OCI-LY3 (cell line): ENCODE measurements around the gene TUFT1.

Experiments
- H2AFZ ChIP-seq: fragments of 200-600, 300-600 bp; shearing (Covaris generic); 2 replicates; pipeline ENCODE4 v1.6.0; 2014; ENCODE audit warnings: antibody characterized with exemption, low read depth, low read length
- H3K27ac ChIP-seq: fragments of 200-600, 300-600 bp; sonication (generic); 2 replicates; pipeline ENCODE4 v1.5.1; 2014; ENCODE audit warnings: mild to moderate bottlenecking, low read length, moderate library complexity, mixed read lengths
- H3K27me3 ChIP-seq: fragments of 200-600, 300-600 bp; sonication (generic); 2 replicates; pipeline ENCODE4 v1.6.1; 2014; ENCODE audit warnings: low read depth, low read length, mixed read lengths
- H3K36me3 ChIP-seq: fragments of 200-600, 300-600 bp; sonication (generic); replicated peaks from 2 replicates; pipeline ENCODE3; 2014; ENCODE audit warnings: low read depth, low read length, mixed read lengths
- H3K4me1 ChIP-seq: fragments of 300-600, 200-600 bp; sonication (generic); 2 replicates; pipeline ENCODE4 v1.6.1; 2014; ENCODE audit warnings: low read length, mixed read lengths
- H3K4me2 ChIP-seq: fragments of 200-600, 300-600 bp; sonication (generic); 2 replicates; pipeline ENCODE4 v1.6.1; 2014; ENCODE audit warnings: low read length, mixed read lengths
- H3K4me3 ChIP-seq: fragments of 300-600, 200-600 bp; sonication (generic); 2 replicates; pipeline ENCODE4 v1.5.1; 2014; ENCODE audit warnings: antibody characterized with exemption, mild to moderate bottlenecking, low read length, moderate library complexity
- H3K79me2 ChIP-seq: fragments of 300-600, 200-600 bp; shearing (Covaris generic); 2 replicates; pipeline ENCODE4 v1.6.1; 2014; ENCODE audit warnings: mild to moderate bottlenecking, low read length, mixed read lengths
- H3K9ac ChIP-seq: fragments of 300-600, 200-600 bp; shearing (Covaris generic); 2 replicates; pipeline ENCODE4 v1.6.0; 2014; ENCODE audit warnings: mild to moderate bottlenecking, low read length, moderate library complexity
- H3K9me3 ChIP-seq: fragments of 200-600, 300-600 bp; shearing (Covaris generic); 2 replicates; pipeline ENCODE4 v1.6.1; 2014; ENCODE audit warnings: low read length, mixed read lengths; ENCODE audit not compliant: insufficient read depth
- H4K20me1 ChIP-seq: fragments of 200-600, 300-600 bp; sonication (generic); 2 replicates; pipeline ENCODE4 v1.6.1; 2016; ENCODE audit warnings: low read length, mixed read lengths; ENCODE audit not compliant: insufficient read depth
- EZH2phosphoT487 ChIP-seq: fragments of 200-600 bp; shearing (Covaris generic); IDR thresholded peaks from 2 replicates; pipeline ENCODE4 v1.6.1; 2018; ENCODE audit warnings: antibody characterized with exemption, mixed run types, low read depth
- TF ChIP-seq, protein P1 (sequence below): fragments of 200-600, 300-600 bp; sonication (generic); IDR thresholded peaks from 2 replicates; pipeline ENCODE4 v1.5.1; 2014; ENCODE audit warnings: antibody characterized with exemption, low read length, low read depth

The TUFT1 gene

DNA sequence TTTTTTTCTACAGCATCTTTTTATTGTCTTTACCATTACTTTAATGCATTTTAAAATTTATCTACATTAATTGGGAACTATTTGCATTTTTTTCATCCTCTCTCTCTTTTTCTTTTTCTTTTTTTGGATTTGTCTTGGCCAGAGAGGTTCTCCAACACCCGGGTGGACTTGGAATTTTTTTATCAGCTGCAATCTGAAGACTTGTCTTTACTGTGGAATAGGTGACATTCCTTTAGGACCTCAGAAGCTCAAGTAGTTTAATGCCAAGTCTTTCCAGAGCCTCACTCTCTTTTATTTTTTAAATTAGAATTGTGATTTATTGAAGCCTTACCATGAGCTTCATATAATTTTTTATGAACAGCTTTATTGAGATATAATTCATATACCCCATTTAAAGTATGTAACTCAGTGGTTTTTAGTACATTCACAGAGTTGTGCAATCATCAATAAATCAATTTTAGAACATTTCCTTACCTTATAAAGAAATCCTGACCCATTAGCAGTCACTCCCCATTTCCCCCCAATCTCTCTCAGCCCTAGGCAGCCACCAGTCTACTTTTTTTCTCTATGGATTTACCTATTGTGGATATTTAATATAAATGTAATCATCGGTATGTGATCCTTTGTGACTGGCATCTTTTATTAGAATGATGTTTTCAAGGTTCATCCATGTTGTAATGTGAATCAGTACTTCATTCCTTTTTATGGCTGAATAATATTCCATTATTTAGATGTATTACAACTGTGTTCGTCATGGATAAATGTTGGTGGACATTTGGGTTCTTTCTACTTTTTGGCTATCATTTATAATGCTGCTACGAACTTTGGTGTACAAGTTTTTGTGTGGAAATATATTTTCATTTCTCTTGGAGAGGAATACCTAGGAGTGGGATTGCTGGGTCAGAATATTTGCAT is 6.2 kb downstream of the TUFT1 start:
- Histone ChIP-seq H3K79me2 (no peaks in the 10 kb centered on the region), H3K4me1 (no peaks in the 10 kb centered on the region; the same call in 1 of the 2 replicates), H3K36me3 (no peaks in the 10 kb centered on the region), H3K9me3 (no peaks in the 10 kb centered on the region), H3K9ac (no peak overlapping the region), H3K4me2 (no peak overlapping the region), H4K20me1 (no peaks in the 10 kb centered on the region), H3K27me3 (no peaks in the 10 kb centered on the region), H3K27ac (no peak overlapping the region), H3K4me3 (no peak overlapping the region), H2AFZ (no peak overlapping the region)
- no peak for TF ChIP-seq EZH2phosphoT487
- TF ChIP-seq, protein P1, sequence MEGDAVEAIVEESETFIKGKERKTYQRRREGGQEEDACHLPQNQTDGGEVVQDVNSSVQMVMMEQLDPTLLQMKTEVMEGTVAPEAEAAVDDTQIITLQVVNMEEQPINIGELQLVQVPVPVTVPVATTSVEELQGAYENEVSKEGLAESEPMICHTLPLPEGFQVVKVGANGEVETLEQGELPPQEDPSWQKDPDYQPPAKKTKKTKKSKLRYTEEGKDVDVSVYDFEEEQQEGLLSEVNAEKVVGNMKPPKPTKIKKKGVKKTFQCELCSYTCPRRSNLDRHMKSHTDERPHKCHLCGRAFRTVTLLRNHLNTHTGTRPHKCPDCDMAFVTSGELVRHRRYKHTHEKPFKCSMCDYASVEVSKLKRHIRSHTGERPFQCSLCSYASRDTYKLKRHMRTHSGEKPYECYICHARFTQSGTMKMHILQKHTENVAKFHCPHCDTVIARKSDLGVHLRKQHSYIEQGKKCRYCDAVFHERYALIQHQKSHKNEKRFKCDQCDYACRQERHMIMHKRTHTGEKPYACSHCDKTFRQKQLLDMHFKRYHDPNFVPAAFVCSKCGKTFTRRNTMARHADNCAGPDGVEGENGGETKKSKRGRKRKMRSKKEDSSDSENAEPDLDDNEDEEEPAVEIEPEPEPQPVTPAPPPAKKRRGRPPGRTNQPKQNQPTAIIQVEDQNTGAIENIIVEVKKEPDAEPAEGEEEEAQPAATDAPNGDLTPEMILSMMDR: no peak

DNA sequence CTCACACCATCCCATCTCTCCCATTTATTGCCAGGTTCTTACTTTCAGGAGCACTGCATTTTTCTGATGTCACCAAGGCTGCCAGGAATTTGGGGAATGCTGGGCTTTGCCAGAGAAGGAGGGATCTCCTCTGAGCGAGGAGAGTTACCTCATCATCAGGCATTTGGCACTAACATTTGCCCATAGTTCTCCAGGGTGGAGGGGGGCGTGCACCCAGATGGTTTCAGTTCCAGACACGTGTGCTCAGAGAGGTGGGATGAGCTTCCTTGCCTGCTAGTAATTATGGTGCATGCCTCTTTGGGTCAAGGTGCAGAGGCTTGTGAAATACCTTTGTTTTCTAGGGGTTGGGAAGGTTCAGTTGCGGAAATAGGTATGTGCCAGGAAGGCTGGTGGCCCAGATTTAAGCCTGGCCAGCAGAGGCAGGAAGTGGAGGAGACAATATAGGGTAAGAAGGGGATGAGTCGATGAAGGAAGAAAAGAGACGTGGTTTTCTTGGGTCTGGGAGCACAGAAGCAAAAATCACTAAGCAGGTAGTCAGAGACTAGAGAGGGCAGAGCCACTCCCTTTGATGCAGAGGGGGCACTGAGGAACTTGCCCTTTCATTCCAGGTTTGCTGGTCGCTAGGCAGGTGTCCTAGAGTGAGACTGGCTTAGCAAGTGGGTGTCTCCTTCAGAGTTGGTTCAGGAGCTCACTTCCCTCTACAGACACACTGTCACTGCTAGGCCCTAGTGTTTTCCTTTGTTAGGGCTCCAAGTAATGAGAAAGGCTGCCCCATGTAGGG is 7.2 kb downstream of the TUFT1 start:
- Histone ChIP-seq H3K4me1 (no peaks in the 10 kb centered on the region; the same call in 1 of the 2 replicates), H3K9me3 (no peaks in the 10 kb centered on the region), H4K20me1 (no peaks in the 10 kb centered on the region), H3K4me3 (no peak overlapping the region), H3K27ac (no peak overlapping the region), H3K27me3 (no peaks in the 10 kb centered on the region), H3K9ac (no peak overlapping the region), H2AFZ (no peak overlapping the region; the same call in 1 of the 2 replicates), H3K79me2 (no peaks in the 10 kb centered on the region), H3K36me3 (no peaks in the 10 kb centered on the region), H3K4me2 (no peak overlapping the region)
- TF ChIP-seq, protein P1: no peak
- TF ChIP-seq EZH2phosphoT487: no peak

- no peaks in the 10 kb centered on the region for H3K36me3 ChIP-seq
- no peak overlapping the region for H3K4me3 ChIP-seq
- no peak overlapping the region for H3K4me2 ChIP-seq
- H3K27ac ChIP-seq: no peak overlapping the region
- no peak overlapping the region for H2AFZ ChIP-seq
- H3K9ac ChIP-seq: no peak overlapping the region
- no peaks in the 10 kb centered on the region for H3K9me3 ChIP-seq
- H3K27me3 ChIP-seq: no peaks in the 10 kb centered on the region
- no peak for TF ChIP-seq EZH2phosphoT487
- TF ChIP-seq, protein P1: no peak
- H4K20me1 ChIP-seq: no peaks in the 10 kb centered on the region
- H3K79me2 ChIP-seq: no peaks in the 10 kb centered on the region
- no peaks in the 10 kb centered on the region; the same call in 1 of the 2 replicates for H3K4me1 ChIP-seq
Observed at GRCh38 chr1:151547900-151548230, 7.8 kb downstream of the TUFT1 start.

- no peaks in the 10 kb centered on the region for H3K79me2 ChIP-seq
- no peak overlapping the region for H3K4me3 ChIP-seq
- TF ChIP-seq, protein P1: no peak
- TF ChIP-seq EZH2phosphoT487: no peak
- H3K9me3 ChIP-seq: no peaks in the 10 kb centered on the region
- H3K4me2 ChIP-seq: no peak overlapping the region
- H4K20me1 ChIP-seq: no peaks in the 10 kb centered on the region
- no peaks in the 10 kb centered on the region for H3K27me3 ChIP-seq
- no peaks in the 10 kb centered on the region; the same call in 1 of the 2 replicates for H3K4me1 ChIP-seq
- no peak overlapping the region for H3K9ac ChIP-seq
- H3K36me3 ChIP-seq: no peaks in the 10 kb centered on the region
- H3K27ac ChIP-seq: no peak overlapping the region
- H2AFZ ChIP-seq: no peak overlapping the region
Observed at GRCh38 chr1:151549199-151549598, 9.1 kb downstream of the TUFT1 start.
